HUES6 (cell line): ENCODE data around the gene UGT1A1.

Source experiments
- H3K27ac ChIP-seq: 2 replicates; pipeline ENCODE4 v1.7.0; 2013; ENCODE audit warnings: low read depth, mild to moderate bottlenecking, low read length, inconsistent platforms
- H3K27me3 ChIP-seq: 2 replicates; pipeline ENCODE4 v1.6.1; 2013; ENCODE audit warnings: low read length; ENCODE audit not compliant: control insufficient read depth, insufficient read depth
- H3K36me3 ChIP-seq: 2 replicates; pipeline ENCODE4 v1.6.1; 2013; ENCODE audit warnings: low read length; ENCODE audit not compliant: control insufficient read depth, insufficient read depth
- H3K4me1 ChIP-seq: 2 replicates; pipeline ENCODE4 v1.6.1; 2013; ENCODE audit warnings: low read length; ENCODE audit not compliant: control insufficient read depth, insufficient read depth
- H3K4me3 ChIP-seq: 2 replicates; pipeline ENCODE4 v1.5.1; 2013; ENCODE audit warnings: low read depth, low read length
- H3K9ac ChIP-seq: one replicate; pipeline ENCODE4 v1.6.1; 2013; ENCODE audit warnings: mild to moderate bottlenecking, low read length
- H3K9me3 ChIP-seq: 2 replicates; pipeline ENCODE4 v1.6.1; 2013; ENCODE audit warnings: low read depth, low read length; ENCODE audit not compliant: control insufficient read depth, insufficient read depth

UGT1A1 gene

DNA sequence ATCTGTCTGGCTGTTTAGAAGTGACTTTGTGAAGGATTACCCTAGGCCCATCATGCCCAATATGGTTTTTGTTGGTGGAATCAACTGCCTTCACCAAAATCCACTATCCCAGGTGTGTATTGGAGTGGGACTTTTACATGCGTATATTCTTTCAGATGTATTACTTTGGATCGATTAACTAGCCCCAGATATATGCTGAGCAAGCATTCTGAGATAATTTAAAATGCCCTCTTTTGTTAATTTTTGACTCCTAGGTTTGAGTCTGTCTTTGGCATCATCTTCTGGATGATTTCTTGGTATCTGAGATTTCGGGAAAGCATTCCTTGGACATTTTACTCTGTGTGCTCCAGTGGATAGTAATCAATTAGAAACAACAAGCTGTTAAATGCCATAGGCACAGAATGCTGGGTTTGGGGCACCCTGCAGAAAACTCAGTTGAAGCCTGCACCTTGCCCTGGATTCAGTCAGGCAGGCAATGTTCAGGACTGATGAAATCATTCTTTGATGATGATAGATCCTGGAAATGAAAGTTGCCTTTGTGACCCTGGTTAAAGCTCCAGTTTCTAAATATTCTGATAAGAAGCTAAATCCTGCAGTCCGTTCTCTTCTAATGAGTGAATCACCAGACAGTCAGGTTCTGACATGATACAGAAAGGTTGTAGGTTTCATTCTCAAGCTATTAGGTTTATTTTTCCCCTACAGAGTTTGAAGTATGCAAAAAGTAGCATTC lies 1.1 kb downstream of the UGT1A1 start:
- Histone ChIP-seq H3K4me1 (no peaks in the 10 kb centered on the region), H3K27me3 (no peaks in the 10 kb centered on the region), H3K27ac (no peak overlapping the region), H3K9me3 (no peaks in the 10 kb centered on the region), H3K9ac (no peak overlapping the region), H3K4me3 (no peak overlapping the region), H3K36me3 (no peaks in the 10 kb centered on the region)

DNA sequence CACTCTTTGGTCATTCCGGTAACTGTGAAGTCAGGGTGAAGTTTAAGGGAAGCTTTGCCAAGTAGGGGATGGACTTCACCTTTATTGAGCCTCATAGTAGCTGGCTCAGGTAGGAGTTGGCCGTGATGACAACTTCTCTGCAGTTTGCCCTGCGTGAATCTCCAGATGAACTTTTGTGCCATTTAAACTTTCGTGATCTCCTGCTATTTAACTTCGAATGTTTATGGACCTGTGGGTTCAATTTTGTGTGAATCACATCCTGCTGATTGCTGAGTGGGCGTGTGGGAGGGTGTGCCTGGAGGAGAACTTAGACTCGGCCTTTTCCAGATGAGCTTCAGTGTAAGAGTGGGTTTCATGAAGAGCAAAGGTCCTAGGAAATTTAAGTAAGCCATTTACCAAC lies 4.2 kb downstream of the UGT1A1 start:
- no peak overlapping the region for H3K4me3 ChIP-seq
- H3K27me3 ChIP-seq = no peaks in the 10 kb centered on the region
- no peak overlapping the region for H3K27ac ChIP-seq
- H3K9ac ChIP-seq = no peak overlapping the region
- H3K36me3 ChIP-seq = no peaks in the 10 kb centered on the region
- H3K4me1 ChIP-seq = no peaks in the 10 kb centered on the region
- no peaks in the 10 kb centered on the region for H3K9me3 ChIP-seq

DNA sequence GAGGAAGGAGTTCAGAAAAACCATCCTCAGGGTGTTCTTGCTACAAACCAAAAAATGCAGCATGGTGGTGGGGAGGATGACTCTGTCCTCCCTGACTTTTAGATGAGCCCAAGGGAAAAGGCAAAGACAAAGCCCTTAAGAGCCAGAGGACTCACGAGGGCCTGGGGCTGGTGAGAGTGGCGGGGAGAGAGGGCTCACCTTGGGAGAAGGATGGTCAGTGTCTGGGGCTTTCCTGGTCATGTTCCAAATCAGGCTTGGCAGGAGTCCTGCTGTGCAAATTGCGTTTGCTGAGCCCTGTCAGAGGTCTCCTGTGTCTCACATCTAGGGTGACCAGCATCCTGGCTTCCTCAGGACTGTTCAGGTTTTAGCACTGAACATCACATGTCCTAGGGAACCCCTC lies 4.7 kb downstream of the UGT1A1 start:
- Histone ChIP-seq H3K4me1 (no peaks in the 10 kb centered on the region), H3K36me3 (no peaks in the 10 kb centered on the region), H3K9me3 (no peaks in the 10 kb centered on the region), H3K4me3 (no peak overlapping the region), H3K27ac (no peak overlapping the region), H3K9ac (no peak overlapping the region), H3K27me3 (no peaks in the 10 kb centered on the region)

GRCh38 chr2:233766416-233766815 lies 6.3 kb downstream of the UGT1A1 start:
- Histone ChIP-seq H3K4me1 (no peaks in the 10 kb centered on the region), H3K27ac (no peak overlapping the region), H3K27me3 (no peaks in the 10 kb centered on the region), H3K9ac (no peak overlapping the region), H3K4me3 (no peak overlapping the region), H3K9me3 (no peaks in the 10 kb centered on the region), H3K36me3 (no peaks in the 10 kb centered on the region)

DNA sequence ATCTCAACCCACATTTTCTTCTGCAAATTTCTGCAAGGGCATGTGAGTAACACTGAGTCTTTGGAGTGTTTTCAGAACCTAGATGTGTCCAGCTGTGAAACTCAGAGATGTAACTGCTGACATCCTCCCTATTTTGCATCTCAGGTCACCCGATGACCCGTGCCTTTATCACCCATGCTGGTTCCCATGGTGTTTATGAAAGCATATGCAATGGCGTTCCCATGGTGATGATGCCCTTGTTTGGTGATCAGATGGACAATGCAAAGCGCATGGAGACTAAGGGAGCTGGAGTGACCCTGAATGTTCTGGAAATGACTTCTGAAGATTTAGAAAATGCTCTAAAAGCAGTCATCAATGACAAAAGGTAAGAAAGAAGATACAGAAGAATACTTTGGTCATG lies 8.0 kb downstream of the UGT1A1 start:
- Histone ChIP-seq H3K4me1 (no peaks in the 10 kb centered on the region), H3K36me3 (no peaks in the 10 kb centered on the region), H3K9ac (no peak overlapping the region), H3K9me3 (no peaks in the 10 kb centered on the region), H3K27me3 (no peaks in the 10 kb centered on the region), H3K4me3 (no peak overlapping the region), H3K27ac (no peak overlapping the region)

DNA sequence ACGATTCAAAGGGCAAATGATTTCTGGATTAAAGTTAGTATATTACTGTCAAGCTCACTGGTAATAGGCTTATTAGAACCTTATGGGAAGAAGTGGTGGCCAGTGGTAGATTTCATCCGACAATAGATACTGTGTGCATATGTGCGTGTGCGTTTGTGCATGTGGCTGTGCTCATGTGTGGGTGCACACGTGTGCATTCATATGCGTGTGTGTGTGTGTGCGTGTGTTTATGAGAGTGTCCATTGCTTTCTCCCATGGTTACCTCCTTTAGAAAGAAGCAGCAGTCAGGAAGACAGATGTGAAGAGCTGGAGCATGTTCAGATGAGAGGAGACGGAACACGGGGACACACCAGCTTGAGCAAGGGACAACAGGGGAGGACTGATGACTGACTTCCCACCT lies 9.2 kb downstream of the UGT1A1 start:
- Histone ChIP-seq H3K9ac (no peak overlapping the region), H3K4me1 (no peaks in the 10 kb centered on the region), H3K9me3 (no peaks in the 10 kb centered on the region), H3K27ac (no peak overlapping the region), H3K27me3 (no peaks in the 10 kb centered on the region), H3K4me3 (no peak overlapping the region), H3K36me3 (no peaks in the 10 kb centered on the region)

GRCh38 chr2:233772153-233772552 lies 12.1 kb downstream of the UGT1A1 start:
- Histone ChIP-seq H3K36me3 (no peaks in the 10 kb centered on the region), H3K9ac (no peak overlapping the region), H3K4me1 (no peaks in the 10 kb centered on the region), H3K27me3 (no peaks in the 10 kb centered on the region), H3K27ac (no peak overlapping the region), H3K9me3 (peaks cover 14% of the 10 kb centered on the region), H3K4me3 (no peak overlapping the region)

DNA sequence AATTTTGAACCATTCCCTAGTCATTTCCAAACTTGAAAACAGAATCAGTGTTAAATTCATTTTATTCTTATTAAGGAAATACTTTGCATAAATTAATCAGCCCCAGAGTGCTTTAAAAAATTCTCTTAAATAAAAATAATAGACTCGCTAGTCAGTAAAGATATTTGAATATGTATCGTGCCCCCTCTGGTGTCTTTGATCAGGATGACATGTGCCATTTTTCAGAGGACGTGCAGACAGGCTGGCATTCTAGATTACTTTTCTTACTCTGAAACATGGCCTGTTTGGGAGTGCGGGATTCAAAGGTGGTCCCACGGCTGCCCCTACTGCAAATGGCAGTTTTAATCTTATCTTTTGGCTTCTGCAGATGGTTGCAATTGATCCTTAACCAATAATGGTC lies 12.5 kb downstream of the UGT1A1 start:
- Histone ChIP-seq H3K4me1 (no peaks in the 10 kb centered on the region), H3K4me3 (no peak overlapping the region), H3K9ac (no peak overlapping the region), H3K27me3 (no peaks in the 10 kb centered on the region), H3K9me3 (peaks cover 14% of the 10 kb centered on the region), H3K27ac (no peak overlapping the region), H3K36me3 (no peaks in the 10 kb centered on the region)

GRCh38 chr2:233773854-233774253 lies 13.8 kb downstream of the UGT1A1 start:
- Histone ChIP-seq H3K4me3 (no peak overlapping the region), H3K27me3 (no peaks in the 10 kb centered on the region), H3K27ac (no peak overlapping the region), H3K36me3 (no peaks in the 10 kb centered on the region), H3K4me1 (no peaks in the 10 kb centered on the region), H3K9me3 (peaks cover 14% of the 10 kb centered on the region), H3K9ac (no peak overlapping the region)

DNA sequence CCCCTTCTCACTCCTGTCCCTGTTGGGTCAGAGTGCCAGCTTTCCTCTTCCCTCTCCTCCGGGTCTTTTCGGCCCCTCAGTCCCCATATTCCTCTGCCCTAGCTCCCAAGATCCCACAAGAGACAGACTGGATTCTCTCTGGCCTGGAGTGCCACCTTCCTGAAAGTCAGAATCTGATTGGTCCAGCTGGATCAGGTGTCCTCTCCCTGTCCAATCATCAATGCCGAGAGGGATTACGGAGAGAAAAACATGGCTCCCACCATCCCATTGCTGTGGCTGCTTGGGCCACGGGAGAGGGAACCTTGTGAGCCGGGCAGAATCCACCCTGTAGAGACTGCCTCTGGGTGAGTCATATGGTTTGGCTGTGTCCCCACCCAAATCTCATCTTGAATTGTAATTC lies 15.3 kb downstream of the UGT1A1 start:
- no peak overlapping the region for H3K9ac ChIP-seq
- no peaks in the 10 kb centered on the region for H3K27me3 ChIP-seq
- no peaks in the 10 kb centered on the region for H3K4me1 ChIP-seq
- no peak overlapping the region for H3K4me3 ChIP-seq
- H3K27ac ChIP-seq = no peak overlapping the region
- H3K9me3 ChIP-seq = peaks cover 14% of the 10 kb centered on the region
- H3K36me3 ChIP-seq = no peaks in the 10 kb centered on the region

DNA sequence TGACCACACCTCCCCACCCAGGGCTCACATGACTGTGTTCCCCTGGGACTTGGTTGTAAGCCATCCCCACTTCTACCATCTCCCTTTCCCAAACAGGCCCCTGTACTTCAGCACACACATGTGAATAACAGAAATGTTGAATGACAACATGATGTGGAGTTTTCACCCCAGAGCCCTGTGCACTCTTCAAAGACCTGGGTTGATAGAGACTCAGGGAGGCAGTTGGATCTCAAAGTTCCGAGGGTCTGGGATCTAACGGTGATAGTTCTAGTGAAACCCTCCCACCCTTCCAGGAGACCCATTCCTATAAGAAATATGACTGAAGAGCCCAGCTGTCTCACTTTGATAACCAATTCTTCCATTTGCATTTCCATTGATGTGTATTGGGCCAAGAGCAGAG lies 18.0 kb downstream of the UGT1A1 start, which contains the start of gene MROH2A:
Gene MROH2A (plus strand): TSS at position 301 of the 400 bp plus-strand sequence. CDS start 1,029 bp downstream, outside the sequence.
- peaks cover 14% of the 10 kb centered on the region for H3K9me3 ChIP-seq
- no peaks in the 10 kb centered on the region for H3K27me3 ChIP-seq
- H3K27ac ChIP-seq = no peak within 1 kb of the TSS

More for the DNA sequence above, 18.0 kb downstream of the UGT1A1 start, which contains the start of gene MROH2A:
- Histone ChIP-seq H3K4me3 (no peak within 1 kb of the TSS), H3K4me1 (no peaks in the 10 kb centered on the region), H3K36me3 (no peaks in the 10 kb centered on the region), H3K9ac (no peak within 1 kb of the TSS)
